ENCODE data around the gene NRP1. TPM values are rescaled to one million over a fixed set of nuclear protein-coding genes. Genes with fewer than 3 reads are reported as not detected.
A peak's percentile ranks its signal among the peaks of the same experiment; 100 is the strongest.
"Not testable (repeated sequence)": the region's sequence is repeated elsewhere in the genome, so short reads cannot be mapped to it uniquely, and the experiment has no call there.

Gene NRP1
- total RNA-seq (172 TPM), polyA plus RNA-seq (36.9 TPM)

GRCh38 chr10:33334153-33334804, at the start of gene NRP1:
Gene NRP1, minus strand, starts transcription at chr10:33334667. Its CDS starts 285 bp downstream, at chr10:33334382.
- Histone ChIP-seq H3K4me1 (ENCODE audit: insufficient read depth) (peaks cover 2% of the 10 kb centered on the region), H3K4me3 (ENCODE audit: low read depth, low read length) (peak within 1 kb of the TSS; percentile 50), H3K27ac (ENCODE audit: low read depth) (peak within 1 kb of the TSS; percentile 76), H3K36me3 (ENCODE audit: insufficient read depth) (no peaks in the 10 kb centered on the region)
- WGBS, result under 1% methylated on average over 44 of the region's 44 CpGs
- no peak for DNase-seq (ENCODE audit: extremely low spot score)

GRCh38 chr10:33384201-33384600, 49.7 kb upstream of the NRP1 start:
- 95% methylated on average over 3 of the region's 3 CpGs for WGBS
- not testable (repeated sequence) for H3K4me1 ChIP-seq (ENCODE audit: insufficient read depth); H3K4me3 ChIP-seq (ENCODE audit: low read depth, low read length); DNase-seq (ENCODE audit: extremely low spot score); H3K36me3 ChIP-seq (ENCODE audit: insufficient read depth); H3K27ac ChIP-seq (ENCODE audit: low read depth)

- no peaks in the 10 kb centered on the region for H3K36me3 ChIP-seq (ENCODE audit: insufficient read depth)
- WGBS, result 72% methylated on average over 4 of the region's 4 CpGs
- no peak overlapping the region for H3K4me3 ChIP-seq (ENCODE audit: low read depth, low read length)
- no peak for DNase-seq (ENCODE audit: extremely low spot score)
- no peaks in the 10 kb centered on the region for H3K4me1 ChIP-seq (ENCODE audit: insufficient read depth)
- no peak overlapping the region for H3K27ac ChIP-seq (ENCODE audit: low read depth)
These were observed 48.6 kb upstream of the NRP1 start for GRCh38 chr10:33382921-33383713.

DNA sequence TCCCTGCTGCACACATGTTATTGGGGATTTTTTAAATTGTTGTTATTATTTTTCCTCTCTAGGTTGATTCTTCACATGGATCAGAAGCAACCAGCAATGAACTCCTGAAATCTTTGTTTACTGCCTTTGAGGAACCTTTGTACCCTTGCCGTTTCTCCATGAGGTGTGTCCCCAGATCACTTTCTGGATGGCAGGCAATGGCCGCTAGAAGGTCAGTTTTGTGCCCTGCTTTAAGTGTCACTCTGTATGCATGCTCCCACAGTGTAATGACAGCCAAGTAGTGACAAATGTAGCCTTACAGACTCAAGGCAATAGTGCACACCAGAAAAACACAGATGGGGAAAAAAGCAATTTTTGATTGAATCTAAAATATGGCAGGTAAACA, 47.7 kb upstream of the NRP1 start:
- DNase-seq (ENCODE audit: extremely low spot score), result no peak
- H3K4me3 ChIP-seq (ENCODE audit: low read depth, low read length), result no peak overlapping the region
- H3K27ac ChIP-seq (ENCODE audit: low read depth), result no peak overlapping the region
- WGBS, result 55% methylated on average over 2 of the region's 2 CpGs
- no peaks in the 10 kb centered on the region for H3K36me3 ChIP-seq (ENCODE audit: insufficient read depth)
- H3K4me1 ChIP-seq (ENCODE audit: insufficient read depth), result no peaks in the 10 kb centered on the region

DNA sequence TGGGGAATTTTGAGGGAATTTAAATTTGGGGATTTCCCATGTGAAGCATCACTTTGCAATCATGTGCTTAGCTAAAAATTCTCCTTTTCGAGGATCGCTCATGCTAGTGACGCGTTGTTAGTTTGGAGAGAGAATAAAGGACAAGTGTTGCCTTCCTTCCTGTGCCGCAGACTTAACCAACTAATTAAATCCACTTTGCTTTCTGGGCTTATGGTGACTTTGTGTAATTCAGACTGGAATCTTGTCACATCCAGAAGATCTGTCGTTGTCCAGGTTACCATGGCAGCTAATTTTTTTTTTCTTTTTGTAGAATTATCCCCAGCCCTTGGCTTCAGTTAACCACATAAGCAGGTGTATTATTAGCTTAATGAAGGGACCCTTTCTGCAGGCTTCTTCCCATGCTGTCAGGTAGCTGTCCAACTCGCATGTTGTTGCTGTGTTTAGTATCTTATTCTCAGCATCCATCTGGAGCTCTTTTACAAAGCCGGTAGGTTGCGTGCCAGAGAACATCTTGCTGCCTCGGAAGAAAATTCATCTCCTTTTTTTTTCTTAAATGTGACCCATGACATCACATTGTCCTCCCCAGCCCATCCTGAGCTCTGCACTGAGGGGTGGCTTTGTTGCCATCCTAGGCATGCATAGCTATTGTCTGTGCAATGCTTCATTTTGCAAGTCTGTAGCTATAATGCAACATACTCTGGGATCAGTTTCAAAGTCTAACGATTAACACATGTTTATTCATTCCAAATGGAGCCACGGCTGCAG, 47.2 kb upstream of the NRP1 start:
- H3K36me3 ChIP-seq (ENCODE audit: insufficient read depth), result no peaks in the 10 kb centered on the region
- no peaks in the 10 kb centered on the region for H3K4me1 ChIP-seq (ENCODE audit: insufficient read depth)
- no peak overlapping the region for H3K27ac ChIP-seq (ENCODE audit: low read depth)
- no peak overlapping the region for H3K4me3 ChIP-seq (ENCODE audit: low read depth, low read length)
- DNase-seq (ENCODE audit: extremely low spot score), result peak; percentile 45
- 52% methylated on average over 12 of the region's 12 CpGs for WGBS

GRCh38 chr10:33377658-33378025, 43.2 kb upstream of the NRP1 start:
- Histone ChIP-seq H3K4me1 (ENCODE audit: insufficient read depth) (no peaks in the 10 kb centered on the region), H3K36me3 (ENCODE audit: insufficient read depth) (no peaks in the 10 kb centered on the region), H3K4me3 (ENCODE audit: low read depth, low read length) (no peak overlapping the region), H3K27ac (ENCODE audit: low read depth) (no peak overlapping the region)
- 96% methylated on average over 4 of the region's 4 CpGs for WGBS
- no peak for DNase-seq (ENCODE audit: extremely low spot score)

DNA sequence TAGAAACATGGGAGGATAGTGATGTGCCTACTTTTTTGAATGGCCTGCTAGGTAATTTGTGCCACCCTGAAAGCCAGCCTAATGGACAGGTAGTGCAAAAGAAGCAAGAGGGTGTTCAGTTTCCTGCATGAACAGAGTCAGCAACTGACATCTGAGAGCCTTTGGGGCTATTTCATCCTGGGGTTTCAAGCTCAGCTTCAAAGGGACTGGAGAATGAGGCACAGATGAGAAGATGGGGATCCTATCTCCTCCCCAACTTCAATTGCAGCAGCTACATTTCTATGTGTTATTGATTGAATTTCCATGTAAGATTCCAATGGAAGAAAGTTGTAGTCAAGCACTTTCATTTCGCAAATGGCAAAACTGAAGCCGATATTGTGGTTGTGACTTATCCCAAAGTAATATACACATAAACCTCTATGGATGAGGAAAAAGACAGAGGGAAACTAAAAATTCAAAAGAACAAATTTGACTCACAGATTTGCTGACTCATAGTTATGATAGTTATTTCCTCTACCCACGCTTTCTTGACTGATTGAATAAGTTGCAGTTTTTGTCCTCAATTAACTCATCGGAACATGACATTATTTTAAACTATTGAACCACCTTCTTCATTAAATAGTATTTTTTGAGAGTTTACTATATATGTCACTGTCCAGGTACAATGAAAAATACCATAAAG, 42.6 kb upstream of the NRP1 start:
- H3K27ac ChIP-seq (ENCODE audit: low read depth), result no peak overlapping the region
- H3K36me3 ChIP-seq (ENCODE audit: insufficient read depth), result no peaks in the 10 kb centered on the region
- 82% methylated on average over 4 of the region's 4 CpGs for WGBS
- H3K4me3 ChIP-seq (ENCODE audit: low read depth, low read length), result no peak overlapping the region
- no peaks in the 10 kb centered on the region for H3K4me1 ChIP-seq (ENCODE audit: insufficient read depth)
- no peak for DNase-seq (ENCODE audit: extremely low spot score)

GRCh38 chr10:33376476-33376875, 42.0 kb upstream of the NRP1 start:
- DNase-seq (ENCODE audit: extremely low spot score), result no peak
- H3K27ac ChIP-seq (ENCODE audit: low read depth), result no peak overlapping the region
- no peaks in the 10 kb centered on the region for H3K4me1 ChIP-seq (ENCODE audit: insufficient read depth)
- WGBS, result 93% methylated on average over 2 of the region's 2 CpGs
- H3K4me3 ChIP-seq (ENCODE audit: low read depth, low read length), result no peak overlapping the region
- no peaks in the 10 kb centered on the region for H3K36me3 ChIP-seq (ENCODE audit: insufficient read depth)

DNA sequence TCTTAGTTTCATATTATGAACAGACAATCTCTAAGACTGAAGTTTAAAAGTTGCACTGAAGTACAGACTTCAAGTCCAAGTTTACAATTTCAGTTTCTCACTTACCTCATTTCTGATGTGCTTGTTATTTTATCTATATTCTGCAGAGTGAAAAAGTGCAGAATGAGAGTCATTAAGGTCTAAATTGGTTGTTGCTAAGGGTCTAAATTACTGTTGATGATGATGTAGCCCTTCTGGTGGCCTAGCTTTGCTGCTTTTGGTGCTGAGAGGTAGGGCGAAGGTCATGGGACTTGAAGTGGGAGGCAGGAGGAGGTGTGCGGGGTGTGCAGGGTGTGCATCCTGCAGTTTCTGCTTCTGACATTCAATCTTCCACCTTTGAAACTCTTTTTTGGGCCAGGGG, 38.8 kb upstream of the NRP1 start:
- Histone ChIP-seq H3K4me3 (ENCODE audit: low read depth, low read length) (no peak overlapping the region), H3K27ac (ENCODE audit: low read depth) (no peak overlapping the region), H3K4me1 (ENCODE audit: insufficient read depth) (no peaks in the 10 kb centered on the region), H3K36me3 (ENCODE audit: insufficient read depth) (no peaks in the 10 kb centered on the region)
- 97% methylated on average over 2 of the region's 2 CpGs for WGBS
- DNase-seq (ENCODE audit: extremely low spot score), result no peak

- no peak overlapping the region for H3K27ac ChIP-seq (ENCODE audit: low read depth)
- H3K36me3 ChIP-seq (ENCODE audit: insufficient read depth), result no peaks in the 10 kb centered on the region
- H3K4me1 ChIP-seq (ENCODE audit: insufficient read depth), result no peaks in the 10 kb centered on the region
- H3K4me3 ChIP-seq (ENCODE audit: low read depth, low read length), result no peak overlapping the region
- WGBS, result 63% methylated on average over 4 of the region's 4 CpGs
- DNase-seq (ENCODE audit: extremely low spot score), result no peak
These were observed 36.8 kb upstream of the NRP1 start for GRCh38 chr10:33371234-33371633.

DNA sequence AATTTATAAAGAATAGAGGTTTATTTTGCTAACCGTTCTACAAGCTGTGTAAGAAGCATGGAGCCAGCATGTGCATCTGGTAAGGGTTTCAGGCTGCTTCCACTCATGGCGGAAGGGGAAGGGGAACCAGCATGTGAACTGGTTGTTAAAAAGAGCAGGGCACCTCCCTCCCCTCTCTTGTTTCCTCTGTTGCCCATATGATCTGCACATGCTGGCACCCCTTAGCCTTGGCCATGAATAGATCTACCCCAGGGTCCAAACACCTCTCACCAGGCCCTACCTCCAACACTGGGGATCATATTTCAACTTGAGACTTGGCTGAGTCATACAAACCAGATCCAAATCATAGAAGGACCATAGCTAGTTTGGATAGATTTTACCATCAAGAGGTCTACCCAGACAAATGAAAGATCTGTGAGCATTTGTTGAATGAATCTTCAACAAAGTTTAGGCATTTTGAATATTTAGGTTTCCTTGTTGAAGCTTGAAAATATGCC, 36.0 kb upstream of the NRP1 start:
- DNase-seq (ENCODE audit: extremely low spot score), result no peak
- Histone ChIP-seq H3K36me3 (ENCODE audit: insufficient read depth) (no peaks in the 10 kb centered on the region), H3K4me1 (ENCODE audit: insufficient read depth) (no peaks in the 10 kb centered on the region), H3K27ac (ENCODE audit: low read depth) (no peak overlapping the region), H3K4me3 (ENCODE audit: low read depth, low read length) (no peak overlapping the region)
- 95% methylated on average over 2 of the region's 2 CpGs for WGBS

GRCh38 chr10:33368086-33368485, 33.6 kb upstream of the NRP1 start:
- 94% methylated on average over 4 of the region's 4 CpGs for WGBS
- Histone ChIP-seq H3K36me3 (ENCODE audit: insufficient read depth) (no peaks in the 10 kb centered on the region), H3K27ac (ENCODE audit: low read depth) (no peak overlapping the region), H3K4me1 (ENCODE audit: insufficient read depth) (no peaks in the 10 kb centered on the region), H3K4me3 (ENCODE audit: low read depth, low read length) (no peak overlapping the region)
- no peak for DNase-seq (ENCODE audit: extremely low spot score)

- Histone ChIP-seq H3K4me1 (ENCODE audit: insufficient read depth) (no peaks in the 10 kb centered on the region), H3K36me3 (ENCODE audit: insufficient read depth) (no peaks in the 10 kb centered on the region), H3K4me3 (ENCODE audit: low read depth, low read length) (no peak overlapping the region), H3K27ac (ENCODE audit: low read depth) (no peak overlapping the region)
- DNase-seq (ENCODE audit: extremely low spot score), result no peak
These were observed 31.5 kb upstream of the NRP1 start for GRCh38 chr10:33365871-33366411.
